Measurements from ENCODE around the gene MVD. TPM values are rescaled to one million over a fixed set of nuclear protein-coding genes. Genes with fewer than 3 reads are reported as not detected.

MVD gene
- total RNA-seq, 1 experiment from 2014 or later: 28.1 TPM

- DNase-seq (ENCODE audit: low spot score): no peak
Observed at GRCh38 chr16:88640498-88641247, 22.2 kb downstream of the MVD start.

- no peak for DNase-seq (ENCODE audit: low spot score)
Observed at GRCh38 chr16:88640039-88640495, 22.8 kb downstream of the MVD start.

GRCh38 chr16:88639231-88640038 lies 23.5 kb downstream of the MVD start:
- no peak for DNase-seq (ENCODE audit: low spot score)

- no peak for DNase-seq (ENCODE audit: low spot score)
Observed at GRCh38 chr16:88638323-88639230, 24.3 kb downstream of the MVD start, which contains the start of gene IL17C. Gene IL17C, plus strand, starts transcription at chr16:88638572. Its CDS starts 70 bp downstream, at chr16:88638642.

GRCh38 chr16:88636488-88637265 lies 26.2 kb downstream of the MVD start:
- no peak for DNase-seq (ENCODE audit: low spot score)

GRCh38 chr16:88635671-88636319 lies 27.1 kb downstream of the MVD start:
- no peak for DNase-seq (ENCODE audit: low spot score)

GRCh38 chr16:88634994-88635670 lies 27.8 kb downstream of the MVD start:
- DNase-seq (ENCODE audit: low spot score): no peak

- no peak for DNase-seq (ENCODE audit: low spot score)
Observed at GRCh38 chr16:88634141-88634993, 28.5 kb downstream of the MVD start.

GRCh38 chr16:88633684-88634140 lies 29.2 kb downstream of the MVD start:
- DNase-seq (ENCODE audit: low spot score): peak; percentile 33

- no peak for DNase-seq (ENCODE audit: low spot score)
Observed at GRCh38 chr16:88632587-88632930, 30.3 kb downstream of the MVD start.

- DNase-seq (ENCODE audit: low spot score): no peak
Observed at GRCh38 chr16:88631920-88632586, 30.8 kb downstream of the MVD start.

- no peak for DNase-seq (ENCODE audit: low spot score)
Observed at GRCh38 chr16:88631384-88631783, 31.5 kb downstream of the MVD start.

GRCh38 chr16:88630941-88631340 lies 31.9 kb downstream of the MVD start:
- DNase-seq (ENCODE audit: low spot score): no peak

- DNase-seq (ENCODE audit: low spot score): no peak
Observed at GRCh38 chr16:88630433-88630832, 32.5 kb downstream of the MVD start.

- DNase-seq (ENCODE audit: low spot score): no peak
Observed at GRCh38 chr16:88629835-88630234, 33.1 kb downstream of the MVD start.

- DNase-seq (ENCODE audit: low spot score): no peak
Observed at GRCh38 chr16:88628512-88628974, 34.3 kb downstream of the MVD start.

- DNase-seq (ENCODE audit: low spot score): no peak
Observed at GRCh38 chr16:88627531-88628411, 35.1 kb downstream of the MVD start.

All from H4 (cell line).